HuH-7.5 (cell line): ENCODE results near the gene ETFA.
A peak's percentile ranks its signal among the peaks of the same experiment; 100 is the strongest.

Experiments
- DNase-seq: peaks from one replicate; pipeline ENCODE4 v3.0.0; 2011; ENCODE audit warnings: low spot score

ETFA gene

DNA sequence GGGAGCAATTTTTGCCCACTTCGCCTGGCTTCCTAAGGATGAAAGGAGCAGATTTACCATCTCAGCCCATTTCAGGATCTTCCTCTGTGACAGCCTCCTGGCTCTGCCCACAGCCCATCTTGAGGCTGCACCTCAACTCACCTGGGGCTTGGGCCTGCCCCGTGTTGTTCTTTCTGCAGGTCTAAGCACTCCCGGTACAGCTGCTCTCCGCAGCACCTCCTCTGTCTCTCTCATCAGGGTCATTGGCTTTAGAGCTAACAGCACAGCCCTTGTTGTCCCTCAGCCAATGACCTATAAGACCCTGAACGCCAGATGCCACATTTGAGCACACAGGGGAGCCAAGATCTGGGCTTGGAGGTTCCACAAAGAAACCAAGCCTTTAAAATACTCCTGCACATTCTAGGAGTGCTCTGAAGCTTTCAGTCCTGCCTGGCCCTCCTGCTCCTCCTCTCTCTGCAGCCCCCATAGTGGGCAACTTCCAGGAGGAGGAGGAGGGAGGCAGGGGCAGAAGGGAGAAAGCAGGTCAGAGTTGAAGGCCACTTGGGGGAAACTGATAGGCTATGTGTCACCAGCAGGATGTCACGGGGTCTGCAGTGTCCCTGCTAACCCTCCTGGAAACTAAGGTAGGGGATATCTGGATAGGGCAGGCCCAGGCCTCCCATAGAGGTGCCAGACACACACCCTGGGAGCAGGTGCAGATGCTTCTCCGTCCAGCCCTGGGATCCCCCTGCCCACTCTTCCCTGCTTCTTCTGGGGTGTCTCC is 115.6 kb downstream of the ETFA start:
- DNase-seq = no peak

DNA sequence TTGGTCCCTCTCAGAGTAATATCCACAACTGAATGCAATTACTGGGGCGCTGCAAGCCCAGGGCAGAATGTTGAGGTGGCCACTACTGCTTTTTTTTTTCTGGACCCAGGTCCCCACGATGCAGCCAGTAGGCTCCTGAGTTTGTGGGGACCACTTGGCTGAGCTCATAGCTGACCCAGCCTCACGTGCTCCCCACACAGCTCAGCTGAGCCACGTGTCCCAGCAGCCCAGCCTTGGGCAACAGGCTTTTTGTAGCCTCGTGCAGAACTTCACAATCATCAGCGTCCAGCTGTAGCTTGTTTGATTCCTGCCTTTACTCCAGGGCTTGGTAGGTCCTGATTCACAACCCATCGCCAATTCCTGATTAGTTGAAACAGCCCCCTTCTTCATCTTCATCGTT is 117.3 kb downstream of the ETFA start:
- DNase-seq = no peak

DNA sequence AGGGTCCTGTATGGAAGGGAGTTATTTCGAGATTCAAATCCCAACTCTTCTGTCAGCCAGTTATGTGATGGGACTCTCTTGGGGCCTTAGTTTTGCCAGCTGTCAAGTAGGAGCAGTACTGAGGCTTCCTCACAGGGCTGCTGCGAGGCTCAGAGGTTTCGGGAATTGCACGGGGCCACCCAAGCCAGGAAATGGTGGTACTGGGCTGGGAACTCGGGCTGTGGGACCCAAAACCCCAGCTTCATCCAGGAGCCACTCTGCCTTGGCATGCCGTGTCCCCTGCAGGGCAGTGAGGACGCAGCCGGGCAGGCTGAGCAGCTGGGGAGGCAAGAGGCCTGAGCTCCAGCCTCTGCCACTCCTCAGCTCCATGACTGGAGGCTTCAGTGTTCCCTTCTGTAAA is 118.6 kb downstream of the ETFA start:
- DNase-seq = no peak

DNA sequence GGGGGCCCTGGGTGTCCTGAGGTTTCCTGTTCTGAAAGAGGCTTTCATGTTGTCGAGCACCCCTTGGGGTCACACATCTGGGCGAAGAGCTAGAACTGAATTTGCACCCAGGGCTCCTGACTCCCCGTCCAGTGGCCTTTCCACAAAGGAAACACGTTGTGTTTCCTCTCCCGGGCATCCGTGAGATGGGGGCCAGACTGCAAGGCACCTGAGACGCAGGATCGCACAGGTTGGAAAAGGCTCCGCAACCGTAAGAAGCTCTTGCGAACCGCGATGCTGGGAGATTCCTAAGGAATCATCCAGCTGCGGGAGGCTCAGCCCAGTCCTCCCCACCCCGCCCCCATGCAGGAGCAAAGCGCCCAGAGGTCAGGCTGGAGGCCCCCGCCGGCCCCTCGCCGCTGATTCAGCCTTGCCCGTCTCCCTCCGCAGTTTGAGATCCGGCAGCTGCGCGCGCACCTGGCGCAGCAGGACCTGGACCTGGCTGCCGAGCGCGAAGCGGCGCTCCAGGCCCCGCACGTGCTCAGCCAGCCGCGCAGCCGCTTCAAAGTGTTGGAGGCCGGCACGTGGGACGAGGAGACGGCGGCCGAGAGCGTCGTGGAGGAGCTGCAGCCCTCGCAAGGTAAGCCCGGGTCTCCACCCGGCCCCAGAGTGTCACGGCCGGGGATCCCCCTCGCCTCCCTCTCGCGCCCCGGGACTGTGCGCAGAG is 119.6 kb downstream of the ETFA start:
- DNase-seq = no peak

DNA sequence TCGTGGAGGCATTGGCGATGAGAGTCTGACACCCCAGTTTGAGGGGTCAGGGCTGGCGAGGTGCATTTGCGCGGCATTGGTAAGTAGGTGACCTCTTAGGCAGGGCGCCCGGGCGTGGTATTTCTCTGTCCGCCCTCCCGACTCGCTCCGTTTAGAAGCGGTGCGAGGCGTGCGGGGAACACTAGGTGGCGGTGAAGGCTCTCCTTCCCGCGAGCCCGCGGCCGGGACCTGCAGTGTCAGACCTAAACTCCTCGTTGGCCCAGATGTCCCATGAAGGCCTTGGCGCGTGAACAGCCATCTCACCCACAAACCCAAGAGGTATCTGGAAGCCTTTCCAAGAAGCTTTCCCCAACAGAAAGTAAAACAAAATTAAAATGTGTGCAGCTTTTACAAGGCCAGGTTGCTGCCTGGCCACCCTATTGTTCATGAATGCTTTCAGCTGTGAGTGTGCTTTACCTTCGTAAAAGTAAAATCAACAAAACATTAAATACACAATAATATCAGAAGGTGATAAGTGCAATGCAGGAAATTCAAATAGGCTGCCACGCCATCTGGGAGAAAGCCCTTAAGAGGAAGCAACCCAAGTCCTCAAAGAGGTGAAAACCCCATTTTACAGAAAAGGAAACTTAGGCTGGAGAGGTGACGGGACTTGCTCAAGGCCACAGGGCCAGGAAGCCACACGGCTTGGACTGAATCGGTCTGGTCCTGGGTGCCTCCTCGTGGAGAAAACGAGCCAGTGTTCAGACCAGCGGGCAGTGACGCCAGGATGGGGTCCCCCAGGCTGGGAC is 120.3 kb downstream of the ETFA start:
- peak; percentile 99 for DNase-seq

DNA sequence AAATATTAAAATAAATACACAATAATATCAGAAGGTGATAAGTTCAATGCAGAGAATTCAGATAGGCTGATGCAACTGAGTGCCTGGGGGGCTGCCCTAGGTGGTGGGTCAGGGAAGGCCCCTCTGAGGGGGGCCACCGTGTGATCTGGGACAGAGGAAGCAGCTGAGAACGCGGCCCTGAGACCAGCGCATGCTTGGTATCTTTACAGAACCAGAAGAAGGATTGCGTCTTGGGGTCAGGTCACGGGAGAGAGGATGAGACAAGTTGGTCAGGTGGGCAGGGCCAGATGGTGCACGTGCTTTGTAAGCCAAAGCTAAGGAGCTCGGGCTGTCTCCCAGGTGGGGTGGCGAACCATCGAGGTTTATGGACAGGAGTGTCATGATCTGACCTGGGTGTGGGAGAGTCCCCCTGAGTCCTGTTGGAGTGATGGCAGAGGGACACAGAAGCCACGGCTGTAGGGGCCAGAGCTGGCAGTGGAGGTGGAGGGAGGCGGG is 121.2 kb downstream of the ETFA start:
- no peak for DNase-seq

DNA sequence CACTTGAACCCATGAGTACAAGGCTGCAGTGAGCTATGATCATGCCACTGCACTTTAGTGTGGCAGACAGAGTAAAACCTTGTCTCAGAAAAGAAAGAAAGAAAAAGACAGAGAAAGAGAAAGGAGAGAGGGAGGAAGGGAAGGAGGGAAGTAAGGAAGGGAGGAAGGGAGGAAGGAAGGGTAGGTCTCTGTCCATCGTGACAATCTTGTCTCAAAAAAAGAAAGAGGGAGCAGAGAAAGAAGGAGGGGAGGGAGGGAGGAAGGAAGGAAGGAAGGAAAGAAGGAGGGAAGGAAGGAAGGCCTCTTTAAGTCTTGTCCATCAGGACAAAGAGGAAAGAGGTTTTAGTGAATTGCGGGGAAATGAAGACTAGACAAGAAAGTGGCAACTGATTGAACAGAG is 122.2 kb downstream of the ETFA start:
- DNase-seq = no peak

DNA sequence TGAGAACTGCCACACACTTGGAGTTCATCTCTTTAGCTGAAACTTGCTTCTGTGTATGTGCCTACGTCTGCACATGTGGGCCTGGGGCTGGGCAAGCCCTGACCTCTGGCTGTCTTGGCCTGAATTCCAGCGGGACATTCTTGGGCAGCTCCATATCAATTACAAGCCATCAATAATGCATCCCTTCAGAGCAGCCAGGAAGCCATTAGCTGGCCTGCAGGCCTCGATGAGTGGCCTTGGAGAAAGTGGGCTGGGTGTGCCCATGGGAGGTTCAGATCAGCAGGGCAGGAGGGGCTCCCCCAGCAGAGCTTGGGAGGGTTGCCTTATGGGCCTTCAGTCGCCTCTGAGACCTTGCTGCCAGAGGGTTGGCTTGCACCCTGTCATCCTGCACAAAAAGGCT is 124.1 kb downstream of the ETFA start:
- DNase-seq = no peak

DNA sequence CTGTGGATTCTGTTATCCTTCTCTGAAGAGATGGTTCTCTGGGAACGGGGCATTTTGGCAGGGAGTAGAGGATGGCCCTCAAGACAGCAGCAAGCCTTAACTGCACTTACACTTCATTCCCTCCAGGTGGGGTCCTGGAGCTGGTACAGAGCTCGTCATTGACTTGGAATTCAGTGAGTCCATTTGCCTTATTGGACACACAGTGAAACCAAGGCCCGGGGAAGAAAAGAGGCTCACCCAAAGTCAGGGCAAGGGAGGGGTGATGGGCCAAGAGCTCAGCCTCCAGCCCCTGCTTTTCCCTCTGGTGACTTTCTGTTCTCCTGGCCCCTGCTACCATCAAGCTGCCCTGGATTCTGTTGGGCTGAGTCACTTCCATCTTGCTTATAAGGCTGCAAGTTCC is 125.6 kb downstream of the ETFA start:
- DNase-seq = peak; percentile 91

DNA sequence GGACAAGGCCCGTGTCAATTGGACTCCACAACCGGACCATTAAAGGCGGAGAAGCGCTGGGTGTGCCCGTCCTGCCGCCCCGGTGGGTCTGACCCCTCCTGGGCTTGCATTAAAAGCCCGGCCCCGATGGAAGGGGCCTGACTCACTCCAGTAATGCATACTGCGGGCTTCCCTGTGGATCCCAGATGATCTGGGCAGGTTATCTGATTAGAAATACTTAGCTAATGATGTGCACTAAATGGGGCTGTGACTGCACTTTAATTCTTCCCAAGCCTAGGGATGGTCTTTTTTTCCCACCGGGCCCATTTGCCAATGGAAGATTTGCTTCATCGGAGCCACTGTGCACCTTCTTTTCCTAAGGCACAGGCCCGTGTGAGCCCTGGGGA is 126.6 kb downstream of the ETFA start:
- DNase-seq = no peak

DNA sequence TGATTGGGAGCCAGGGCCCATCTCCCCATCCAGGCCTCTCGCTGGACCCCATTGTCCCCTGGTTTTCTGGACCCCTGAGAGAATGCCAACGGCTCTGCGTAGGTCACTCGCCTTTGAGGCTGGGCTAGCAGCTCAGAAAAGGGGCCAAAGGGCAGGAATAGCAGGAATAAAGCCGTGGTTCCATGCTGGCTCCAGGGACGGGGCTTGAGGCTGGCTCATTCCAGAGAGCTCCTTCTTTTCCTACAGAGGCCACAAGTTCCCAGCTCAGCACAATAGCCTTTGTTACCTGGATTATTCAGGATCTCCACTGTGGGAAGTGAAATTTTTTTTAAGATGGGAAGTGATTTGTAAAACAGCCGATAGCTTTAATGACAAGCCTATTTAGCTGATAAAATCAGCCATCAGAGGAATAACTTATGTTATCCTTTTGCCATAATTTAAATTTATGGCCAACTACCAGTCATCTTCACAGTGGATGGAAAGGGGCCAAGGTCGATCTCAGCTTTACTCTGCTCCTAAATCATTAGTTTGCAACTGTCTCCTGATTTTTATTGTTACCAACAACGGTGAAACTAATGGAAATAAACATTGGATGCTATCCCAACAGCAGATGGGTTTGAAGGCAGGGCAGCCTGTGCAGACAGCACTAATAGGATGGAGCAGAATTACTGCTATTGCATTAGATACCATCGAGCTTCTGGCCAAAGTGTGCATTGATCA is 127.2 kb downstream of the ETFA start:
- no peak for DNase-seq

DNA sequence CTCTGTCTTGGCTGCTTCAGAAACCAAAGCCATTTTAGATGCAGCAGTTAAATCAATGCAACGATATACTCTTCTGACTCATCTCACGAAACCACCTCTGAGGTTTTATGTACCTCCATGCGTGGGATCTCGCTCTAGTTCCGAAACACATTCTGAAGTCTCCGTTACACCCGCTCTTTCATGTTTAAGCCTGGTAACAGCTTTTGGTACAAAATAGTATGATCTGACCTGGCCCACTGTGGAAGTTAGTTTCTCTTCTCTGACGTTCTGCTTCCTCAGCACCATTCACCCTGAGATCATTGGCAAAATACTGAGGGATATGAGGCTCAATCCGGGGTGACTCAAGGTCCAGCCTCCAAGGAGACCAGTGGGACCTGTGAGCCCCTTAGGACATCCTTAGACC is 129.6 kb downstream of the ETFA start:
- DNase-seq = no peak

DNA sequence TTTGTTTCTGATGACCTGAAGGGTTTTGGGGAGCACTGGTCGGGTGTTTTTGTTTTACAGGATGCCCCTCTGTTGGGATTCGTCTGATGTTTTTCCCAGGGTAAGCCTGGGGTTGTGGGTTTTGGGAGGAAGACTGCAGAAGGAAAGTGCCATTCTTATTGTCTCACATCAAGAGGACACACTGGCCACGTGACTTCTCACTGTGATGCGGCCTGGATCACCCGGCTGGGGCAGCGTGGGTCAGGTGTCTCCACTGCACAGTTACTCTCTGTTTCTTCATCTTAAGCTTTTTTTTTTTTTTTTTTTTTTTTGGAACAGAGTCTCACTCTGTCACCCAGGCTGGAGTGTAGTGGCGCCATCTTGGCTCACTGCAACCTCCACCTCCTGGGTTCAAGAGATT is 130.9 kb downstream of the ETFA start:
- no peak for DNase-seq

DNA sequence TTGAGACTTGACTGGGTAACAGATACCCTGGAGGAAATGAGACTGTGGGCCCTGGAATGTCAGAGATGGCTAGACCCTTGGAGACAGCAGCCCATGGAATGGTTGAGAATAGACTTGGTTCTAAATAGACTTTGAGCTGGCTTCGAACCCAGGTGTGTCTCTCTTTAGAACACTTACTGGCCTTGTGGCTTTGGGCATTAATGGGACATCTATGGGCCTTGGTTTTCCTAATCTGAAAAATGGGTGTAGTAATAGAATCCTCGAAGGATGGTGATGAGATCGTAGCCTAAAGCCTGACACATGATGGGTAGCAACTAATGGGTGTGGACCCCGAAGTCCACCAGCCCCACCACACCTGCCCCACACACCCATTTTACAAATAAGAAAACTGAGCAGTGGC is 132.2 kb downstream of the ETFA start:
- DNase-seq = no peak

DNA sequence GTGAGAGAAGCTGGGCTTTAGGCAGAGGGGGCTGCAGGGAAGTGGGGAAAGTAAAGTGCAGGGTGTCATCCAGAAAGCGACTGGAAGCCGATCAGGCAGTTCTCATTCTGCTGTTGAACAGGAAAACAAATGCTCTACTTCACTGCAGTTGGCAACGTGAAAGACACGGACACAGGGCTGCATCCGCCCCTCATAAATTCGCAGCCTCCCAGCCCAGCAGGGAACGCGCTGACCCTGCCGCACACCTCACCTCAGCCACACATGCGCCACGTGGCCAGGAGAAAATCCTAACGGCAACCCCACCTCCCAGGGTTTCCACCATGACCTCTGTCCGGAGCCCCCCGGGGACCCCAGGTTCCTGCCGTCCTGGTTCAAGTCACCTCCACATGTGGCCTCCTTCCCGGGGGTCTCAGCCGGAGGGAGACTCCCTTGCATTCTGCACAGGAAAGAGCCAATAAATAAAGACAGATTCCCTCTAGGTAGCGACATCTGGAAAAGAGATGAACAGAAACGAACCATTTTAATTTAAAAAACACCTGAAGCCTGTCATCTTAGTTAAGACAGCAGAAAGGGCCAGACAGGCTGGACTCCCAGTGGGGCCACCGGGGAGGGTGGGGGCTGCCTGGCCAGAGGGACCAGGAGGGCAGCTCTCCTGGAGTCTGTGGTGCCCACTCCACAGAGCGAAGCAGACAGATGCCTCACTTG is 132.8 kb downstream of the ETFA start:
- DNase-seq = no peak

DNA sequence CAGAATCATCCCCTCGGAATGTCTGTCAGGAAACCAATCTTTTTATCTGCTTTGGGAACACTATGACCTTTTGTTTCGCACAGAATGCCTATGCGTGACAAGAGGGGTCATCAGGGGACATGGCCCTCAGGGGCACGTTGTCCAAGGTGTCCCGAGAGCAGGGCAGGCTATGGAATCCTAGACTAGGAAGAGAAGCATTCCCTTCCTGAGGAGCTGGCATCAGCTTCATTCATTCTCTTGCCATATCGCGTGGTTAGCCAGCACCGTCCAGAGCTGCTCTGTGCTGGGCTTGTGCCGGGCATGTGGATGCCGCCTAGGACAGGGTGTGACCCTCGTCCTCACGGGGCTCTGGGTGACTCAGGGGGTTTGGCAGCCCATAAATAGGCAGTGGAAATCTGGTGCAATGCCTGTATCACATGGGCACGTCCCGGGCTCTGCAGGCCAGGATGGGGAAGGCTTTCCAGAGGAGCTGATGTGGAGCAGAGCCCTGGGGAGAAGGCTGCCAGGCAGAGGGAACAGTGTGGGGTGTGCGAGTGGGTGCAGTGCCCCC is 133.7 kb downstream of the ETFA start:
- no peak for DNase-seq

DNA sequence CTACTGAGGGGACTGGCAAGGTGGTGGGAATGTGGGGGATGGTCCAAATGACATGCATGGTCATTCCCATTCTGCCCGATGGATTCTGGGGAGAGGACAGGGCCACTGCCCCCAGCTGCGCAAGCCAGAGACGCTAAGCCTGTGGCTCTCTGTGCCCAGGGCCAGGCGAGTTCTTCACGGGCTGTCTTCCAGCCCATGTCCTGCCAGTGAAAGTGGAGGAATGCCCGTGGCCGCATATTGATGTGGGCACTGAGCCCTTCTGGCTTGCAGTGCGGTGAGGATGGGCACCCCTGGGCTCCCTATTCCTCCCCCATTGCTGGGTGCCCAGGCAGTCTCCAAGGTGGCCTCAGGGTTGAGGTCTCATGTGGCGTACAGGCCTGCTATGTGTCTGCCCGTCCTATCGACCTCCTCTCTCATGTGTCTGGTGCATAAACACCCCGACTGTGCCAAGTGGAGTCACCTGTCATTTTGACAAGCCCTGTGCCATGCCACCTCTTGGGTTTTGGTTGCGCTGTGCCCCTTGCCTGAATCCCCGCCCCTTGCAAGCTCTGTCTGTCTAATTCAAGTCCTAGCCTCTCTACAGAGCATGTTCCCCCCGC is 134.7 kb downstream of the ETFA start:
- DNase-seq = no peak

DNA sequence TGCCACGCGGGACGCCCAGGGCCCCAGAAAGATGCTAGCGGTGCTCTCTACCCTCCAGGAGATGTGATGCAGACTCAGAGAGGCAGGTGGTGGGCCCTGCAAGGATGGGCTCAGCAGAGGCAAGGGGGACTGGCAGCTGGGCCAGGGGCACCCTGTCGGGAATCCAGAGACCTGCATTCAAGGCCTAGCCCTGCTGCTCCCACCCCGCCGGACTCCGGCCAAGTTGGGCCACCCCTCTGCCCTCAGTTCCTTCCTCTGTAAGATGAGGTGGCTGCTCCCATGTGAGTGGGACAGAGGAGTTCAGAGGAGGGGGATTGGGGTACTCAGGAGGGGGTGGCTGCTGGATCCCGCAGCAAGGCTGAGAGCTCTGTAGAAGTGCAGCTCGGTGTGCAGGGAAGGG is 135.2 kb downstream of the ETFA start:
- no peak for DNase-seq

DNA sequence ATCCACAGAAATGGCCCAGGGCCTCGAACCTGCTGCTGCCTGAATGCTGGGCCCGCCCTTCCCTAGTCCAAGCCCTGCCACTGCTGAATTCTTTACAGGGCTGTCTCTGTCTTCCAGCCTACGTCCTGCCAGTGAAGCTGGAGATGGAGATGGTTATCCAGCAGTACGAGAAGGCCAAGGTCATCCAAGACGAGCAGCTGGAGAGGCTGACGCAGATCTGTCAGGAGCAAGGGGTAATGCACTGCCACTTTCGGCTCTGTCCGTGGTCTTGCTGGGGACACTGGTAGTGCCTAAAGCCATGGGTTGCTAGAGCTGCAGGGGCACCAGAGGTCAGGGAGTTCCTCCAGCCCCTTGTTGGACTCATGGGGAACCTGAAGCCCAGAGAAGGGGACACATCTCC is 135.8 kb downstream of the ETFA start:
- DNase-seq = no peak

DNA sequence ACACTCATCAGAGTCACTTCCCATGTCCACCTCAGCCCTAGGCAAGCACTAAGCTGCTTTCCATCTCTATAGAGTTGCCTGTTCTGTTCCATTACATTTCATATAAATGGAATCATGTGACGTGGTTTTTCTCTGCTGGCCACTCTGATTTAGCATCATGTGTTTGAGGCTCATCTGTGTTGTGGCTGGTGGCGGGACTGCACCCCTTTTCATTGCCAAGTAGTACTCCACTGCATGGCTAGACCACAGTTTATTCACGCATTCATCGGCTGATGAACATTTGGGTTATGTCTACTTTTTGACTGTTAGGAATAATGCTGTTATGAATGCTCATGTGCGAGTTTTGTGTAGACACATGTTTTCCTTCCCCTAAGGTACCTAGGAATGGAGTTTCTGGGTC is 136.6 kb downstream of the ETFA start:
- no peak for DNase-seq

DNA sequence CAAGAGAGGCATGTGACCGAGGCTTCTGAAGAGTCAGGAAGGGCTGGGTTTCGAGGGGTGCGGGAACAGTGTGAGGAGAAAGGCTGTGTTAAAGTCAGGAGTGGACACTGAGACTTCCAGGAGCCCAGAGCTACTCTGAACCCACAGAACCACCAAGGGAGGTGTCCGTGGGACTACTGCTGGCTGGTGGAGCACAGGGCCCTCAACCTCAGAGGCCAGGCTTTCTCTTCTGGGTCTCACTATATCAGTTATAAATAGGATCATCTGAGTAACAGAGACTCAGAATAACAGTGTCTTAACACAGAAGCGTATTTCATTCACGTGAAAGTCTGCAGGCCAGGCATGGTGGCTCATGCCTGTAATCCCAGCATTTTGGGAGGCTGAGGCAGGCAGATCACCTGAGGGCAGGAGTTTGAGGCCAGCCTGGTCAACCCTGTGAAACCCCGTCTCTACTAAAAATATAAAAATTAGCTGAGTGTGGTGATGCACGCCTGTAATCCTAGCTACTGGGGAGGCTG is 137.9 kb downstream of the ETFA start:
- DNase-seq = no peak
